H1 (cell line): Measurements from ENCODE around the gene EDN1. TPM values are rescaled to one million over a fixed set of nuclear protein-coding genes. Genes with fewer than 3 reads are reported as not detected.

Experiments used
- BRCA1 ChIP-seq: IDR thresholded peaks from 2 replicates; pipeline ENCODE4 v1.6.1; 2012; ENCODE audit warnings: low read depth, low read length, improper control_type of control experiment
- EGR1 ChIP-seq: IDR thresholded peaks from 2 replicates; pipeline ENCODE4 v1.6.1; 2011; ENCODE audit warnings: low read depth, low read length, borderline replicate concordance
- JUN ChIP-seq: IDR thresholded peaks from 2 replicates; pipeline ENCODE4 v1.6.1; 2011; ENCODE audit warnings: low read depth, mild to moderate bottlenecking, improper control_type of control experiment, low read length
- SAP30 ChIP-seq: fragments of 300-600 bp; sonication (generic); IDR thresholded peaks from 2 replicates; pipeline ENCODE4 v1.7.1; 2012; ENCODE audit warnings: low read length, moderate library complexity, mild to moderate bottlenecking, inconsistent platforms; ENCODE audit not compliant: insufficient read depth, insufficient replicate concordance
- TBP ChIP-seq: IDR thresholded peaks from 2 replicates; pipeline ENCODE4 v1.6.1; 2011; ENCODE audit warnings: low read depth, low read length, improper control_type of control experiment
- polyA plus RNA-seq, 7 experiments: library from polyadenylated mRNA; depleted of rRNA in 3 of 7; stranded (reverse) in 5 of 7; unstranded in 2 of 7; fragments of >200 nt in 5 of 7; fragments of 200-250 nt in 2 of 7; gene quantifications; 1 replicate in 5 of 7; 2 replicates in 1 of 7; 4 replicates in 1 of 7; pipeline versions ENCODE4 v1.2.1 to v1.2.3, GENCODE V29; 2011 to 2013; ENCODE audit warnings: missing spikeins in 2 of 7, mixed read lengths in 2 of 7
- total RNA-seq: library from RNA; stranded (reverse); fragmentation: NEBNext Ultra II Directional; extraction: Animal tissue kit (Norgen Biotek cat#: 25700); gene quantifications from 2 replicates; pipeline ENCODE4 v1.2.1, GENCODE V29; 2021

The EDN1 gene
- total and polyA plus RNA-seq, 2 of the 8 experiments (the other 6 are each of a cell fraction or from before 2014, with no cell fraction given), result 0.23 to 1.1 TPM

DNA sequence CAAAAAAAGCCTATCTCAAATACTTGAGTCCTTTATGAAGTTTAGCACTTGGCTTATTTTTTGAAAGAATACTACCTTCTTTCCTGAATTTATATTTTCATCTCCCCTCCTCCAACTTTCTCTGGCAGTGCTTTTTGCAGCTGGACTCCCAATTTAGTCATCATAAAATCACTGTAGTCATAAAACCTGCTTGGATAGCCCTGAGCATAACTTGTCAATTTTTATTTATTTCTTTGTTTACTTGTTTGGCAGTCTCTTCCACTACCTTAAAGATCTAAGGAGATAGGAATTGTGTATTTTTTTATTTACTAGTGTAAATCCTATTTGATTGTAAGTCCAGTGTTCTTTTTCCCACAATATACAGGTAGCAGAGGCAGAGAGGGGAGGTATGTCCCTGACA is 11.2 kb upstream of the EDN1 start (continued):
- TF ChIP-seq TBP (no peak), JUN (no peak), BRCA1 (no peak), SAP30 (no peak), EGR1 (no peak)
